Measurements from ENCODE around the gene ATXN7.

DNA sequence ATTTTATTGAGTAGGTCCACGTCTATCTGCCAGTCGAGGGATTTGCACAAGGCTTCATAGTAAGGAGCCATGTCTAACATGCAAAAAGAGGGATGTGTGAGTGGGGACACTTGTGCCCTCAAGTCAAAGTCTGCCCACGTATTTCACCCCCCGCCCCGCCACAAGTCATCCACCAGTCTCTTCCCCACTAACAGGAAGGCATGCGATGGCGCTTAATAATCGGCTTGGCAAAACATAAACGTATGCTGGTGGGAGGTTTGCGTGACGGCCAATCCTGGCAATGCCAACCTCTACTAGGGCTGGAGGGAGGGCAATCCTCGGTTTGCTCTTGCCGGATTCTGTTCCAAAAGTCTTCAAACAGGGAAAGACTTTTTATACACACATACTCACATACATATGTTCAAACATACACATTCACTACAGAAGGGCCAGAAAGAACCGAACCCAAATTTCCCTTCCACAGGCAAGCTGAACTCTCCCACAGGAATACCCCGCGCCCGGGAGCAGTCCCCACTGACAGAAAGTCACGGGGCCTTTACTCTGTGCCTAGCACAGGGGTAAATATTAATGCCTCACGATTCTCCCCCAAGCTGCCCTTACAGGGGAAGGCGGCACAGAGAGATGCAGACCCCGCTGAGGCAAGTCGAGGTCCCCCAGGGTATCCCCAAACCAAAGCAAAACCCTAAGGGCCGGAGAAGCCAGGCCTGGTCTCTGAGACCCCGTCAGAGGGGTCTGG lies 159.0 kb downstream of the ATXN7 start:
- TF ChIP-seq, protein P1, sequence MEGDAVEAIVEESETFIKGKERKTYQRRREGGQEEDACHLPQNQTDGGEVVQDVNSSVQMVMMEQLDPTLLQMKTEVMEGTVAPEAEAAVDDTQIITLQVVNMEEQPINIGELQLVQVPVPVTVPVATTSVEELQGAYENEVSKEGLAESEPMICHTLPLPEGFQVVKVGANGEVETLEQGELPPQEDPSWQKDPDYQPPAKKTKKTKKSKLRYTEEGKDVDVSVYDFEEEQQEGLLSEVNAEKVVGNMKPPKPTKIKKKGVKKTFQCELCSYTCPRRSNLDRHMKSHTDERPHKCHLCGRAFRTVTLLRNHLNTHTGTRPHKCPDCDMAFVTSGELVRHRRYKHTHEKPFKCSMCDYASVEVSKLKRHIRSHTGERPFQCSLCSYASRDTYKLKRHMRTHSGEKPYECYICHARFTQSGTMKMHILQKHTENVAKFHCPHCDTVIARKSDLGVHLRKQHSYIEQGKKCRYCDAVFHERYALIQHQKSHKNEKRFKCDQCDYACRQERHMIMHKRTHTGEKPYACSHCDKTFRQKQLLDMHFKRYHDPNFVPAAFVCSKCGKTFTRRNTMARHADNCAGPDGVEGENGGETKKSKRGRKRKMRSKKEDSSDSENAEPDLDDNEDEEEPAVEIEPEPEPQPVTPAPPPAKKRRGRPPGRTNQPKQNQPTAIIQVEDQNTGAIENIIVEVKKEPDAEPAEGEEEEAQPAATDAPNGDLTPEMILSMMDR (conservative IDR thresholded peaks at IDR 0.05 in 1 of 2, IDR thresholded peaks at IDR 0.05 in 1 of 2; ENCODE audit: extremely low read depth in 1 of 2, insufficient read depth in 1 of 2, low read depth in 1 of 2, low read length in 2 of 2): no peak
- no peak for TF ChIP-seq EZH2 (IDR thresholded peaks at IDR 0.05; ENCODE audit: borderline replicate concordance, low read length)

Data from mammary epithelial cell (primary cell).